HepG2 (cell line): Measurements from ENCODE around the gene SALL4. TPM values are rescaled to one million over a fixed set of nuclear protein-coding genes. Genes with fewer than 3 reads are reported as not detected.

Source experiments
- DZIP1 ChIP-seq: sonication (generic); formaldehyde crosslinking; IDR thresholded peaks from 2 replicates; pipeline ENCODE4 v1.5.0; 2020; ENCODE audit warnings: mild to moderate bottlenecking, missing genetic modification reagents
- HNRNPH1 ChIP-seq: fragments of 200-400 bp; formaldehyde crosslinking; optimal IDR thresholded peaks from 2 replicates; pipeline ENCODE3; 2017; ENCODE audit warnings: mild to moderate bottlenecking, low read depth, low read length
- HNRNPLL ChIP-seq: fragments of 200-400 bp; formaldehyde crosslinking; IDR thresholded peaks from 2 replicates; pipeline ENCODE4 v1.6.1; 2017; ENCODE audit warnings: mild to moderate bottlenecking, low read depth, low read length; ENCODE audit not compliant: poor library complexity, severe bottlenecking
- KDM6A ChIP-seq: IDR thresholded peaks from 2 replicates; pipeline ENCODE4 v1.6.1; 2016; ENCODE audit warnings: low read depth
- KLF9 ChIP-seq: IDR thresholded peaks from 2 replicates; pipeline ENCODE4 v1.6.1; 2016; ENCODE audit warnings: low read depth
- NCOA5 ChIP-seq: sonication (generic); formaldehyde crosslinking; IDR thresholded peaks from 2 replicates; pipeline ENCODE4 v1.4.0; 2020; ENCODE audit warnings: missing genetic modification reagents
- RXRA ChIP-seq: sonication (generic); formaldehyde crosslinking; IDR thresholded peaks from 2 replicates; pipeline ENCODE4 v1.5.1; 2020; ENCODE audit warnings: missing genetic modification reagents
- SKIL ChIP-seq: sonication (generic); formaldehyde crosslinking; IDR thresholded peaks from 2 replicates; pipeline ENCODE4 v1.8.0; 2022; ENCODE audit warnings: missing genetic modification reagents, mild to moderate bottlenecking, moderate library complexity, borderline replicate concordance
- SMC3 ChIP-seq: IDR thresholded peaks from 2 replicates; pipeline ENCODE4 v1.6.1; 2011; ENCODE audit warnings: low read length, improper control_type of control experiment
- SP5 ChIP-seq: IDR thresholded peaks from 2 replicates; pipeline ENCODE4 v1.6.1; 2016; ENCODE audit warnings: low read depth, borderline replicate concordance
- TFE3 ChIP-seq: IDR thresholded peaks from 2 replicates; pipeline ENCODE4 v1.6.1; 2016
- U2AF1 ChIP-seq: fragments of 200-400 bp; formaldehyde crosslinking; optimal IDR thresholded peaks from 2 replicates; pipeline ENCODE3; 2017; ENCODE audit warnings: mild to moderate bottlenecking, low read depth, low read length
- ZBTB40 ChIP-seq, 2 experiments: fragments of 450-650 bp in 1 of 2; sonication (generic) in 1 of 2; formaldehyde crosslinking in 1 of 2; IDR thresholded peaks; 2 replicates each; pipeline versions ENCODE4 v1.6.1 to v1.8.0; 2016 to 2022; ENCODE audit warnings: antibody characterized with exemption in 1 of 2, mild to moderate bottlenecking in 1 of 2, missing genetic modification reagents in 1 of 2
- ZNF136 ChIP-seq: sonication (generic); formaldehyde crosslinking; IDR thresholded peaks from 2 replicates; pipeline ENCODE4 v1.8.1; 2022; ENCODE audit warnings: low read depth, mild to moderate bottlenecking, moderate library complexity, missing genetic modification reagents
- ZNF343 ChIP-seq: sonication (generic); formaldehyde crosslinking; IDR thresholded peaks from 2 replicates; pipeline ENCODE4 v1.4.0; 2020; ENCODE audit warnings: mild to moderate bottlenecking, missing genetic modification reagents
- polyA plus RNA-seq, 8 experiments: library from polyadenylated mRNA; depleted of rRNA in 3 of 8; stranded (reverse) in 7 of 8; unstranded in 1 of 8; fragments of >200 nt; fragmentation: Illumina TruSeq in 4 of 8; extraction: Trizol in 4 of 8; gene quantifications; 2 replicates each; pipeline versions ENCODE4 v1.2.1 to v1.2.3, GENCODE V29; 2011 to 2016; ENCODE audit warnings: low read depth in 4 of 8, missing spikeins in 1 of 8, mixed read lengths in 1 of 8; ENCODE audit not compliant: insufficient read depth in 1 of 8
- total RNA-seq, 5 experiments: library from RNA; depleted of rRNA; stranded (reverse); fragments of >200 nt; fragmentation: Illumina TruSeq; extraction: Trizol; gene quantifications; 2 replicates each; pipeline ENCODE4 v1.2.3, GENCODE V29; 2016; ENCODE audit warnings: low read depth in 1 of 5

Gene SALL4
- total and polyA plus RNA-seq, 2 of the 13 experiments (the other 11 are each of a cell fraction or from before 2014, with no cell fraction given), result 0.33 to 1.8 TPM

- TF ChIP-seq KLF9 (CRISPR knock-in tag) (no peak), SP5 (CRISPR knock-in tag) (peak; percentile 44; the same call in 1 of the 2 replicates), ZNF343 (no peak), U2AF1 (no peak), HNRNPH1 (no peak), KDM6A (CRISPR knock-in tag) (peak; percentile 66; the same call in 1 of the 2 replicates), SMC3 (peak; percentile 50; the same call in 1 of the 2 replicates), HNRNPLL (no peak), ZBTB40 (IDR thresholded peaks at IDR 0.05) (no peak), ZBTB40 (CRISPR knock-in tag; IDR thresholded peaks at IDR 0.05) (no peak; the same call in 1 of the 2 replicates), ZNF136 (CRISPR knock-in tag) (no peak), RXRA (CRISPR knock-in tag) (no peak), DZIP1 (CRISPR knock-in tag) (no peak), TFE3 (CRISPR knock-in tag) (peak; percentile 81), SKIL (CRISPR knock-in tag) (peak; percentile 46; the same call in 1 of the 2 replicates), NCOA5 (CRISPR knock-in tag) (no peak)
These were observed 8.7 kb upstream of the SALL4 start (continued) for GRCh38 chr20:51811042-51811355.
